ENCODE measurements around the gene RWDD3.

RWDD3 gene

GRCh38 chr1:95233737-95234500 is at the start of gene RWDD3:
Gene RWDD3 (plus strand): TSS chr1:95234210. CDS start chr1:95234231, 21 bp downstream.
- DNase-seq = peak; percentile 89 to 97

DNA sequence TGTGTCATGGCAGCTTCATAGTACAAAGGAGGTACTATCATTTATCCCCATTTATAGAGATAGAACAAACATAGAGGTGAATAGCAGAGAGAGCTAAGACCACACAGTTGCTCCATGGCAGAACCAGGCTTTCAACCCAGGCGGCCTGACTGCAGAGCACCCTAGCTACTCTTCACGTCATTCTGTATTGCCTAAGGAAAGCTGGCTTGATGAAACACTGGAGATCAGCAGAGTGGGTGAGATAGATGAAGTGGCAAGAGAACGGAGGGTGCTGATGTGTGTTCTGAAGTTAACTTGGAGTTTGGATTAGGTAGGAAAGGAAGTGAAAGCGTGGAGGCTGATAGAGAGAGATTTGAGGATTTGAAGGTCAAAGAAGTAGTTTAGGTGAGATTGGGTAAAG is 47.9 kb upstream of the RWDD3 start:
- no peak for DNase-seq

DNA sequence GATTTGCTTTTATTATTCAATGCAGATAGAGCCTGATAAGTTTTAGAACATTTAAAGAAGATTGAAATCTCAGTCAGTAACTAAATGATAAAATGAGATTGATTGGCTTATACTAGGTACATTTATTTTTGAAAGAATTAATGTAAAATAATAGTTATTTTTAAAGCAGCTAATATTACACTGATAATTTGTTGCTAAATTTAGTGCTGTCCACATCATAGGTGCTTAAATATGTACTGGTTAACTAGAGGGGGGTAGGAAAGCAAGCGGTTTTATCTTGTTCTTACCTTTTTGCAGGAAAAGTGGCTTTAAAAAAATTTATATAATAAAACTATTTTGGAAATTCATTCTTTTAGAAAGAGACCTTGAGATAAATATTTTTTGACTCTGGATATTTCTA is 40.4 kb upstream of the RWDD3 start:
- no peak for DNase-seq

DNA sequence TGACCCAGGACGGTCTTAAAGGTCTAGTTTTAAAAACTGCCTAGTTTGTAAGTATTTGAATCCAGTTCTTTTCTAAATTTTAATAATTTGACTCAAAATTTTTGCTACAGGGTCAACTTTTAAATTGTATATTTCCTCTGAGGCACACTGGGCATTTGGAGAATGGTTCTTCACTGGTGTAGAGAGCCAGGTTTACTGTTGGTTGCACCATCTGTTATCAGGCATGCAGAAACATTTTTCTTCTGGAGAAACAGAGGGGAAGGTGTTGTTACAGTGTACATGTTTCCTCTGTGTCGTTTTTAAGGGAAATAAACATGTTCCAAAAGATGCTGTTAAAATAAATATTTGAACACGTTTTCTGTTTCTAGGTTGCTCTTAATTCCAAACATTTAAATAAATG is 39.0 kb upstream of the RWDD3 start:
- DNase-seq = no peak

DNA sequence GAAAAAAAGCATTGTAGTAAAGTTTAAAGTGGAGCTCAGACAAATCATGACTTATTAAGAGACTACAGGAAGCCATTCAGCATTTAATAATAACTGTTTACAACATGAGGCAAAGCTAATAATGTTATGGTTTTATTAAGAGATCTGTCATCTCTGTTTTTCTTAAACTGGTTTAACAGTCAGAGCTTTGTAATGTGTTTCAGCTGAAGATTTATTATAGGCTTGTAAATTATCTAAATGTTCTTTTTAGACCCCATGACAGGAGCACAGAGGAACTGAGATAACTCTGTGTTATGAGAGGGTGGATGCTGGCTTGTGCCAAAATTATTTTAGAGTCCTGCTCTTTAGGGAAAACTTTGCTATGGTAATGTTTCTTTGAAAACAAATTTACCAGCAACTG is 38.0 kb upstream of the RWDD3 start:
- DNase-seq = no peak

DNA sequence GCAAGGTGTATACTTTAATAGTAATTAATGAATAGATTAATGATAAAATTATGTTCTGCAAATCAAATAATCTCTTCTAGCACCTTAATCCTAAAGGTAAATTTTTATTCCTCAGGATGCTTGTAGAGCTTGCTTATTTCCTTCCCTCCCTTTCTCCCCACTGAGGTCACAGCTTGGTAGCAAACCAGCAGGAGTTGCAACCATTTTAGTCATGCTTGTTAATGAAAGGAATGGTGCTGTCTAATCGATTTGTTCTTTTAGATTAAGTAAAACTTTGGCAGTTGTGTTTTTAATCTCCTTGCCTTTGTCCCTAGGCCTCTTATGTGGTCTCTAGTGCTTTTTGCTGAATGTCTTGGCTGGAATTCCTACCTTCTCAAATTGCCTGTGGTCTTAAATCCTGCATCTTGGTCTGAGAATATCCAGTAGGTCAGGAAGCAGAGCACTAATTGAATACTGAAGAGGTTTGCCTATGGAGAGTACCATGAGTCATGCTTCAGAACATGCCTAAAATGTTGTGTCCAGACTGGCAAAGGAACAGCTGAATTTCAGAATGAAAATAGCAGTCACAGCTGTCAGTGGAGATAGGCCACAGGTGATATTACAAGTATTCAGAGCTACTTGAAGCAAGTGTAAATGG is 36.3 kb upstream of the RWDD3 start:
- no peak for DNase-seq

- DNase-seq = no peak
Measured at GRCh38 chr1:95201905-95202304, 32.1 kb upstream of the RWDD3 start.

DNA sequence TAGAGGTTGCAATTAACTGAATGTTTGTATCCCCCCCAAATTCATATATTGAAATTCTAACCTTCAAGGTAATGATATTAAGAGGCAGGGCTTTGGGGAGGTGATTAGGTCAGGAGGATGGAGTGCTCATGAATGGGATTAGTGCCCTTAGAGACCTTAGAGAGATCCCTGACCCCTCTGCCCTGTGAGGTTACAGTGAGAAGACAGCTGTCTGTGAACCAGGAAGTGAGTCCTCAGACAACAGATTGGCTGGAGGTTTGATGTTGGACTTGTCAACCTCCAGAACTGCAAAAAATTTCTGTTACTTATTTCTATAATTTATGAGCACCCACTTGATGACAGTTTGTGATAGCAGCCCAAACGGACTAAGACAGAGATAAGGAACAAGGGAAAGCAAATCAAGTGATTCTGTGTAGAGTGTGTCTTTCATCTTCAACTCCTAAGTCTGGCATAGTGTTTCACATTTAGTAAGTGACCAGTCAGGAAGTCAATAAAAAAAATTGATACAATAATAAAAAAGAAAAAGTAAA is 30.0 kb upstream of the RWDD3 start:
- DNase-seq = no peak

DNA sequence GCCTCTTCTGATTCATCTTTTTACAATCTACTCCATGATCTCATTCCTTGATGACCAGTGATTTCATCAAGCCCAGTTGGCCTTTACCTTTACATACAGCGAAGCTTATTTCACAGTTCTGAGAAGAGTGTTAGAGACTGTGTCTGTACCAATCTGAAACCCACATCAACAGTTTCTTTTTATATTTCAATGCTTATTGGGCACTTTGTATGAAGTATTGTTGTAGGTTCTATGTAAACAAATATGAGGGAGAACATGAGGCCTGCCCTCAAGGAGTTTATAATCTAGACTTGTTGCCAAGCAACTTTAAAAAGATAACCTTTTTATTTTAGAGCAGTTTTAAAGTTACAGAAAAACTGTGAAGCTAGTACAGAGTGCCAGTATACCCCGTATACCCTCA is 27.5 kb upstream of the RWDD3 start:
- DNase-seq = no peak

DNA sequence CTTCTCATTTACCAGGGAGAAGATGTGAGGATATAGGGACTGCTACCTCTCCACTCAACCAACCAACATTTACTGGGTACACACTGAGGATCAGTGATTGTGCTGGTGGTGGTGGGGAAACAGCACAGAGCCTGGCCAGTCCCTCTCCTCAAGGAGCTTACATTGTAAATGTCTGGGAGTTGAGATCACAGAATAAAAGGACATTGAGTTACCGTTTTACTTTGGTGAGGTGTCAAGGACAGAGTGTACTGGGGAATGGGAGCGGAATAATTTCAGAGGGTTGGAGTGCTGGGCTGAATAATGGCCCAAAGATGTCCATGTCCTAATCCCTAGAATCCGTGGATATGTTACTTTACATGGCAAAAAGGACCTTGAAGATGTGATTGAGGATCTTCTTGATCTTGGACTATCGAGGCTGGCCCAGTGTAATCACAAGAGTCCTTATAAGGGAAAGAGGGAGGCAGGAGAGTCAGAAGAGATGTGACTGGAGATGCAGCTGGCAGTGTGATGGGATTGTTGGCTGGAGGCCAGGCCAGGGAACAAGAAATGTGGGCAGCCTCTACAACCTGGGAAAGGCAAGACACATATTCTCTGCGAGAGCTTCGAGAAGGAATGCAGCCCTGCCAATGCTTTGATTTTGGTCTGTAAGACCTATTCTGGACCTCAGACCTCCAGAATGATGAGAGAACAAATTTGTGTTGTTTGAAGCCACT is 26.6 kb upstream of the RWDD3 start:
- DNase-seq = no peak

- no peak for DNase-seq
Measured at GRCh38 chr1:95208876-95209275, 25.1 kb upstream of the RWDD3 start.

DNA sequence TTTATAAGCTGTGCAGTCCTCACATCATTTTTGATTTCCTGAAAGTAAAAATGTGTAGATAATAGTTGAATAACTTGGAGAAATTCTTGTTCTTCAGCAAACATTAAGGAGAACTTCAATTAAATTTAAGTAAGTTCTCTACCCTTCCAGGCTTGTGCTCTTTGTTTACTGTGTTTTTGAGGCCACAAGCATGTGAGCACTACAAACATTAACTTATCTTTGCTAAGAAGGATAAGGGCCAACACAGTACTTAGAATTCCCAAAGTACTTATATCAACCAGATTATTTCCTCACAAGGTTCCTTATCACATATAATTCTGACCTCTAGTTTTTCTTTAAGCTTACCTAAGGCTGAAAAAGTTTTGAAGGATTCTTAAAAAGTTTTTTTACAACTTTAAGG is 24.7 kb upstream of the RWDD3 start:
- no peak for DNase-seq

GRCh38 chr1:95216292-95216990 is 17.6 kb upstream of the RWDD3 start:
- DNase-seq = no peak

DNA sequence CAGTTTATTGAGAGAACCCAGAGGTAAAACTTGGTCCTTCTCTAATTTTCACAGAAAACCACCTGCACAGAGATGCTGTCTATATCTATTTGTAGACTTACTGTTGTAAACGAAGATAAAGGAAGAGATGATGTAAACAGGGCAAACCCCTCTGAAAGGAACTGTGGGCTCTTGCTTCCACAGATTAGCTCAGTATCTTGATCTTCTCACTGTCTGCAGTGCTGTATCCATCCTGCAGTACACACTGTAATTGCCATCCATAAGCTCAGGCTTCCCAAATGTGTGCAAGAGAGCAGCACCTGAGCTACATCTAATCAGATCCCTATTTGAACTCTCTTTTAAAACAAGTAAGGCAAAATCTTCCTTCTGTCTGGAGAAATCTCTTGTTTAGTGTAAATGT is 16.6 kb upstream of the RWDD3 start:
- no peak for DNase-seq

DNA sequence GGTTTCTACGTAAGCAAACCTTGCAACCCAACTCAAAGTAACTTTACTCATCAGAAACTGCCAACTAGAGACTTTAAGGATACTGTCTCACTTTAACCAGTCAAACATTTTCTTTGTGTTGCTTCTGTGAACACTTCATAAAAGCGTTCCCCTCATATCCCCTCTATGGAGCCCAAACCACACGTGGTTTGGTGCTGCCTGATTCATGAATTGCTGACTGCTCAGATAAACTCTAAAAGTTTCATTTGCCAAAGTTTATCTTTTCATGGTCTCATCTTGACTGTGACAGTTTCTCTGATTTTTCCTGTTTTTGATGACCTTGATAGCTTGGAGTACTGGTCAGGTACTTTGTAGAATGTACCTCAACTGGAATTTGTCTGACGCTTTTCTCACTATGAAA is 14.6 kb upstream of the RWDD3 start:
- no peak for DNase-seq

- DNase-seq = no peak
Measured at GRCh38 chr1:95221306-95221705, 12.7 kb upstream of the RWDD3 start.

GRCh38 chr1:95222629-95223028 is 11.4 kb upstream of the RWDD3 start:
- DNase-seq = no peak

- no peak for DNase-seq
Measured at GRCh38 chr1:95223110-95223509, 10.9 kb upstream of the RWDD3 start.

DNA sequence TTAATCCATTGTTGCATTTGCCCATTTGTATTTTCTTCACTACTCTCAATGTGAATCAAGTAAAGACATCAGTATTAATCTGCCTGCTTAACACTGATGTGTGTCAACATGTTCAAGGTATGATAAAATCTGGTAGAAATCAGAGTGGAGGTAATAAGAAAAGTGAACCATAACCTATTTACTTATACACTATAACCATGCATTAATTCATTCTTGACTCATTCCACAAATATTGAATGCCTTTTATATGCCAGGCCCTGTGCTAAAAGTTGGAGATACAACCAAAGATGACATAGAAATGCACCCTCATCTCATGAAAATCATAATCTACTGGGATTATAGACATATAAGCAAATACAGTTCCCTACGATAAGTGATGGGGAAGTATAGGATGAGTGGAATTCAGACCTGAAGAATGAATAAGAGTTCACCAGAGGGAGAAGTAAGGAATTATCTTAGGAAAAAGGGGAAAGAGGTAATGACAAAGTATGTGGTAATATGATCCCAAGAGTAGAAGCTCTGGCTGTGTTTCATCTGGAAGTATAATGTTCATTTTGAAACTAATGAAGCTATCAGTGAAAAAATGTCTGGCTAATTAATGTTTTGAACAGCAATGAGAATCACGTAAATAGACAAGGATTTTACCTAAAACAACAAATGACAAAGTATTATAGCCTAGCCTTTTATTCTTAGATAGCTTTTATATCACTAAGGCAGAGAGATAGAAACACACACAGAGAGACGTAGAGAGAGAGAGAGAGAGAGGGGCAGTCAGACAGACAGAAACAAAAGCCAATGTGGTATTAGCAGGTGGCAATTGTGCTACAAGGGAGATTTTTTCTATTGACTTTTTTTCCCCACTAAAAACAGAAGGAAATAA is 7.0 kb upstream of the RWDD3 start:
- no peak for DNase-seq

GRCh38 chr1:95229037-95229436 is 5.0 kb upstream of the RWDD3 start:
- no peak for DNase-seq

DNA sequence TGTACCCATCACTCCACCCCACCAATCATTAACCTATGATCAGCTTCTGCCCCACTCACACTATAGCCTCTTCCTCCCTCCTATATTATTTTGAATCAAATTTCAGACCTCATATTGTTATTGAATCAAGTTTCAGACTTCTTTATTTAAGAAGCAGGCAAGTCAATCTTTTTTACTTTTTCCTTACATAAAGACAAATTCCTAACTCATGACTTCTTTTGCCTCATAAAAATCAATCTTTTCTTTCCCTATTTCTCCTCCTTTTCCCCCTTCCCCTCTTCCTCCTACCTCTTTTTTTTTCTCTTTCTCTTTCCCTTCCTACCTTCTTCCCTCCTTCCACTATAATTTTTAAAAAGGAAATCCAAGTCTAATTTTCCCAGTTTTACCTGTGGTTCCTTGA is 4.3 kb upstream of the RWDD3 start:
- no peak for DNase-seq

GRCh38 chr1:95230256-95230655 is 3.8 kb upstream of the RWDD3 start:
- no peak for DNase-seq

All from inflammatory macrophage treated with lipopolysaccharide for 1 hour (primary cell).